HG02588 (cell line): ENCODE measurements around the gene CLNK.
"Not testable (repeated sequence)": the region's sequence is repeated elsewhere in the genome, so short reads cannot be mapped to it uniquely, and the experiment has no call there.

ENCODE experiments used
- ATAC-seq: cut with Tn5 transposase; IDR thresholded peaks from one replicate; pipeline ENCODE4 v1.9.1; 2021; ENCODE audit warnings: mild to moderate bottlenecking, moderate library complexity; ENCODE audit not compliant: unreplicated experiment

The CLNK gene

GRCh38 chr4:10582059-10582686 is 102.4 kb downstream of the CLNK start:
- no peak for ATAC-seq

- no peak for ATAC-seq
Measured at GRCh38 chr4:10581022-10581421, 103.5 kb downstream of the CLNK start.

DNA sequence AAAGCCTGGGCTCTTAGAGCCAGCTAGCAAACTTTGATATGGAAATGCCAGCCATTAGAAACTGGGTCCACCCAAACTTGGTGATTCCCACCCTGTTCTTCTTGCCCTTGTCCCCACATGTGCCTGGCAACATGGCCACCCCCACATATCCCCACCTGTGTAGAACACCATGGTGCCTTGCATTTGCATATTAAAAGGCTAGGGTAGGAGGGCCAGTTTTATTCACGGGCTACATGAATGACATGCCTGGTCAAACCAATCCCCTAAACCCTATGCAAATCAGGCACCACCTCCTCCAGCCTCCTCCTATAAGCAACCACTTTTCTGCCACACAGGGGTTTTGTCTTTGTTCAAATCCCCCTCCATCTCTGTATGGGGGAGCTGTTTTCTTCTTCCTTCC is 104.9 kb downstream of the CLNK start:
- ATAC-seq: no peak

- no peak for ATAC-seq
Measured at GRCh38 chr4:10577508-10578426, 106.8 kb downstream of the CLNK start.

- ATAC-seq: peak; percentile 75
Measured at GRCh38 chr4:10577018-10577417, 107.5 kb downstream of the CLNK start.

- ATAC-seq: no peak
Measured at GRCh38 chr4:10576236-10576635, 108.3 kb downstream of the CLNK start.

GRCh38 chr4:10575414-10575813 is 109.2 kb downstream of the CLNK start:
- no peak for ATAC-seq

DNA sequence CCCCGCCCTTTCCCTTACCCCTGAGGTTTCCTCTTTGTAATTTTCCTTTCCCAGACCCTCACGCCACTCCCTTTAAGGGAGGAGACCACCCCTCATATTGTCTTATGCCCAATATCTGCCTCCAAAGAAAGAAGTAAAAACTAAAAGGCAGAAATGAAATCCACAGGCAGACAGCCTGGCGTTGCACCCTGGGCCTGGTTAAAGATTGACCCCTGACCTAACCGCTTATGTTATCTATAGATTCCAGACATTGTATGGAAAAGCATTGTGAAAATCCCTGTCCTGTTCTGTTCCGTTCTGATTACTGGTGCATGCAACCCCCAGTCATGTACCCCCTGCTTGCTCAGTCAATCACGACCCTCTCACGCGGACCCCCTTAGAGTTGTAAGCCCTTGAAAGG is 110.0 kb downstream of the CLNK start:
- ATAC-seq: not testable (repeated sequence)

GRCh38 chr4:10571909-10572308 is 112.7 kb downstream of the CLNK start:
- ATAC-seq: no peak

- no peak for ATAC-seq
Measured at GRCh38 chr4:10569491-10569890, 115.1 kb downstream of the CLNK start.

- ATAC-seq: no peak
Measured at GRCh38 chr4:10567766-10568165, 116.8 kb downstream of the CLNK start.

- ATAC-seq: no peak
Measured at GRCh38 chr4:10565166-10565780, 119.3 kb downstream of the CLNK start.

- peak; percentile 80 for ATAC-seq
Measured at GRCh38 chr4:10554694-10555093, 129.9 kb downstream of the CLNK start.

- ATAC-seq: no peak
Measured at GRCh38 chr4:10554121-10554520, 130.4 kb downstream of the CLNK start.

GRCh38 chr4:10552591-10553280 is 131.8 kb downstream of the CLNK start:
- no peak for ATAC-seq

DNA sequence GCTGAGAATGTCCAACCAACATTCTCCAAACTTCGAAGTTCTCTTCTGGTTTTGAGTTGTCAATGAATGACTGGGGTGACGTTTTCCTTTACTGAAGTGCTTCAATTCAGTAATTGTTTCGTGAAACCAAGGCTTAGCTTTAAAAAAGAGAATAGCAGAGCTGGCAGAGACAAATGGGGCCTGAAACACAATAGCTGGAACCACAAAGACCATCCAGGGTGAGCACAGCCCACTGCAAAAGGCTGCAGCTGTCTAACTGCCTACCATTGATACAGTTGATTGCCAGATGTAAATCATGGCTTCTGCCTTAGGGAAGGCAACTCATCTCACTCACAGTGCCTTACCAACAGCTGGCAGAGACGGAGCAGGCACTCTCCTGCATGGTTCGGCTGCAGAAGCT is 148.7 kb downstream of the CLNK start:
- ATAC-seq: no peak

DNA sequence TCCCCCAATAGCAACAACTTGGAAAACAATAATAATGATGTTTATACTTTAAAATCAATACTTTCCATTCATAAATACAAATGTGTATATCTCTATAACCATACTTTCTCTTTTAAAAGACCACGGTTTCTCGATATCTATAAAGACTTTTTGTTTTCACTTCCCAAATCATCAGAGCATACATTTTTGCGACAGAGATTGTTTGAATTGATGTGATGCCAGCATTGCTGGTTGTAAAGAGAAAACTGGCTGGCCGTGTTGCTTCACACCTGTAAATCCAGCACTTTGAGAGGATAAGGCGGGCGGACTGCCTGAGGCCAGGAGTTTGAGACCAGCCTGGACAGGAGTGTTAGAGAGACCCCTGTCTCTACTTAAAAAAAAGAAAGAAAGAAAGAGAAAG is 149.7 kb downstream of the CLNK start:
- no peak for ATAC-seq

GRCh38 chr4:10532155-10532554 is 152.4 kb downstream of the CLNK start:
- no peak for ATAC-seq

- ATAC-seq: no peak
Measured at GRCh38 chr4:10530137-10530786, 154.3 kb downstream of the CLNK start.

DNA sequence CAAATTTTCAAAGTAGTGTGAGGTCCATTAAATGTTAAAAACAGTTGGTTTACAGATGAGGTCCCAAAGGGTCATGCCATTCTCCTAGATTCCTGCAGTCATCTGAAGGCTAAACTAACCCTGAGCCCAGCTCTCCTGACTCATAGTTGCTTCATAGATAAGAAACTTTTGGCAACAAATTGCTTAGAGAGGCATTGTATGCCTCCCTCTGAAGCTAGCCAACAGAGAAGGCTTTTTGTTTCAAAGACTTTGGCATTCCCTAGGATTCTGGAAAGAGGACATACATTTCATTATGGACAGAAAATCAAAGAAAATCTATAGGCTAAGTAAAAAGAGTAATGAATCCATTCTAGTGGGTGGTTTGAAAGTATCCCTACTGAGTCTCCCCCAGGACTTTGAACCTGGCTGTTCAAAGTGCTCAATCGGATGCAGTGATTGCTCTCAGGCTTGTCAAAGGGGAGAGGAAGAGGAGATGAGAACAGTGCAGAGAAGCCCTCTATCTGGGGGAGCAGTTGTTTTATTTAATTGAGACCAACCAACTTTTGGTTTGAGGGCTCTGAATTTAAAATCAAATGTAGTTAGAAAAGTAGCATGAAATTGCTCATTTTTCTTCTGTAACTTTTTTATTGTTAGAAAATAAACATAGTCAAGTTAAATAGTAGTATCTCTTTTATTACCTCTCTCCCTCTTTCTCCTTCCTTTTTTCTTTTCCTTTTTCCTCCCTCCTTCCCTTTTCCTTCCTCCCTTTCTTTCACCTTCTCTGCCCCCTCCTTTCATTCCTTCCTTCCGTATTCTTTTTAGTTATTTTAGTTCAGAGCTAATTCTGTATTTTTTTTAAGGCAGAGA is 155.1 kb downstream of the CLNK start:
- ATAC-seq: no peak
